ENCODE data around the gene RNF41. TPM values are rescaled to one million over a fixed set of nuclear protein-coding genes. Genes with fewer than 3 reads are reported as not detected.

Gene RNF41
- total and polyA plus RNA-seq, 2 of the 13 experiments (the other 11 are each of a cell fraction or from before 2014, with no cell fraction given) = 27.1 to 39.4 TPM

DNA sequence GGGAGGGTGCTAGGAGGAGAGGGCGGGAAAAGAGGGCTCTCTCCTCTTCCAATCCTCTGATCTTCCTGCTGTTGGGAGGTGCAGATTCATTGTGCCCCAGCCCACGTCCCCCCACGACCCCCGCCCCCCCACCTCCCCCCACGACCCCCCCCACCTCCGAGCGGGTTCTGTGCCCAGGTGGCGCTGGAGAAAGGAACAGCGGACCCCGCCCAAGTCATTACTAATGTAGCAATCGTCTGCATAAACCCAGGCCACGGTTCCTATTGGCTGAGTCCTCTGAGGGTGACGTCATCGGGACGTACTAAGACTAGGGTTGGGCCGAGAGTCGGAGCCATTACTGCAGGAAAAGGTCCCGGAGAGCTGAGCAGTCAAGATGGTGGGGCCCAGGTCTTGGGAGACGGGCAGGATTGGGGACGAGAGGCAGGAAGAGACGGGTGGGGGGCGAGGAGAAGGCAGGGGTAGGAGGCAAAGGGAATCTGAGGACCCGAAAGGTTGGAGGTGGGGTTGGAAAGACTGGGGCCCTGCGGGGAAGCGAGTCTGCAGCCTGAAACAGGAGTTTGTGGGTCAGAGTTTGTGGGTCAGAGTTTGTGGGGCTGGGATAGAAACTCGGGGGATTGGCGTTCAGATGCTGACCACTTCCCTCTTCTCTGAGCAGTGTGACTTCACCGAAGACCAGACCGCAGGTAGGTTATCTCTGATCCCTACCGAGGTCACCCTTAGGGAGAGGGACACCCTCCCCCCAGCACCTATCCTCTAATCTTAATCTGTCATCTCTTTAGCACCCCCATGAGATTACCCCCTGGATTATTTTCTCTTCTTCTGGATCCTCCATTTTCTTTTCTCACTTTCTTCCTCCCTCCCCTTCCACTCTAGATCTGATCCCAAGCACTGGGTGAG, 63.4 kb downstream of the RNF41 start, which contains the start of gene MYL6 (continued):
- TF ChIP-seq TAF1 (CRISPR knock-in tag; IDR thresholded peaks at IDR 0.05) (peak; percentile 86), ZNF3 (CRISPR knock-in tag; IDR thresholded peaks at IDR 0.05) (no peak), TCF7 (IDR thresholded peaks at IDR 0.05; ENCODE audit: low read depth) (no peak), ZNF224 (CRISPR knock-in tag; IDR thresholded peaks at IDR 0.05) (no peak), PAWR (CRISPR knock-in tag; IDR thresholded peaks at IDR 0.05; ENCODE audit: borderline replicate concordance) (no peak), ZNF510 (CRISPR knock-in tag; IDR thresholded peaks at IDR 0.05; ENCODE audit: low read depth) (no peak), NFATC3 (CRISPR knock-in tag; IDR thresholded peaks at IDR 0.05) (no peak), AGO2 (optimal IDR thresholded peaks at IDR 0.05; ENCODE audit: low read depth, low read length) (peak; percentile 82), KLF15 (CRISPR knock-in tag; IDR thresholded peaks at IDR 0.05; ENCODE audit: borderline replicate concordance) (no peak), KLF11 (CRISPR knock-in tag; IDR thresholded peaks at IDR 0.05) (peak; percentile 27; the same call in 1 of the 2 replicates), SAFB2 (CRISPR knock-in tag; IDR thresholded peaks at IDR 0.05; ENCODE audit: borderline replicate concordance, low read depth) (peak; percentile 34; the same call in 1 of the 2 replicates), ZBTB7B (CRISPR knock-in tag; IDR thresholded peaks at IDR 0.05) (no peak), NR2F2 (IDR thresholded peaks at IDR 0.05; ENCODE audit: borderline replicate concordance, low read depth) (peak; percentile 8; the same call in 1 of the 2 replicates), MEIS1 (CRISPR knock-in tag; IDR thresholded peaks at IDR 0.05; ENCODE audit: borderline replicate concordance) (0 out of 2 replicates have a peak, but pooled peaks have one; percentile 3), ZZZ3 (CRISPR knock-in tag; IDR thresholded peaks at IDR 0.05; ENCODE audit: borderline replicate concordance) (peak; percentile 31; the same call in 1 of the 2 replicates), EED (CRISPR knock-in tag; IDR thresholded peaks at IDR 0.05) (0 out of 2 replicates have a peak, but pooled peaks have one; percentile 44), ZNF577 (CRISPR knock-in tag; IDR thresholded peaks at IDR 0.05; ENCODE audit: borderline replicate concordance, low read depth) (no peak)
- TF ChIP-seq, protein P1, sequence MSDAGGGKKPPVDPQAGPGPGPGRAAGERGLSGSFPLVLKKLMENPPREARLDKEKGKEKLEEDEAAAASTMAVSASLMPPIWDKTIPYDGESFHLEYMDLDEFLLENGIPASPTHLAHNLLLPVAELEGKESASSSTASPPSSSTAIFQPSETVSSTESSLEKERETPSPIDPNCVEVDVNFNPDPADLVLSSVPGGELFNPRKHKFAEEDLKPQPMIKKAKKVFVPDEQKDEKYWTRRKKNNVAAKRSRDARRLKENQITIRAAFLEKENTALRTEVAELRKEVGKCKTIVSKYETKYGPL (CRISPR knock-in tag; IDR thresholded peaks at IDR 0.05) = no peak
- TF ChIP-seq, protein P2, sequence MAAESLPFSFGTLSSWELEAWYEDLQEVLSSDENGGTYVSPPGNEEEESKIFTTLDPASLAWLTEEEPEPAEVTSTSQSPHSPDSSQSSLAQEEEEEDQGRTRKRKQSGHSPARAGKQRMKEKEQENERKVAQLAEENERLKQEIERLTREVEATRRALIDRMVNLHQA (CRISPR knock-in tag; IDR thresholded peaks at IDR 0.05) = no peak
- TF ChIP-seq, protein P3, sequence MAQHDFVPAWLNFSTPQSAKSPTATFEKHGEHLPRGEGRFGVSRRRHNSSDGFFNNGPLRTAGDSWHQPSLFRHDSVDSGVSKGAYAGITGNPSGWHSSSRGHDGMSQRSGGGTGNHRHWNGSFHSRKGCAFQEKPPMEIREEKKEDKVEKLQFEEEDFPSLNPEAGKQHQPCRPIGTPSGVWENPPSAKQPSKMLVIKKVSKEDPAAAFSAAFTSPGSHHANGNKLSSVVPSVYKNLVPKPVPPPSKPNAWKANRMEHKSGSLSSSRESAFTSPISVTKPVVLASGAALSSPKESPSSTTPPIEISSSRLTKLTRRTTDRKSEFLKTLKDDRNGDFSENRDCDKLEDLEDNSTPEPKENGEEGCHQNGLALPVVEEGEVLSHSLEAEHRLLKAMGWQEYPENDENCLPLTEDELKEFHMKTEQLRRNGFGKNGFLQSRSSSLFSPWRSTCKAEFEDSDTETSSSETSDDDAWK (CRISPR knock-in tag; IDR thresholded peaks at IDR 0.05) = no peak
- TF ChIP-seq, protein P4, sequence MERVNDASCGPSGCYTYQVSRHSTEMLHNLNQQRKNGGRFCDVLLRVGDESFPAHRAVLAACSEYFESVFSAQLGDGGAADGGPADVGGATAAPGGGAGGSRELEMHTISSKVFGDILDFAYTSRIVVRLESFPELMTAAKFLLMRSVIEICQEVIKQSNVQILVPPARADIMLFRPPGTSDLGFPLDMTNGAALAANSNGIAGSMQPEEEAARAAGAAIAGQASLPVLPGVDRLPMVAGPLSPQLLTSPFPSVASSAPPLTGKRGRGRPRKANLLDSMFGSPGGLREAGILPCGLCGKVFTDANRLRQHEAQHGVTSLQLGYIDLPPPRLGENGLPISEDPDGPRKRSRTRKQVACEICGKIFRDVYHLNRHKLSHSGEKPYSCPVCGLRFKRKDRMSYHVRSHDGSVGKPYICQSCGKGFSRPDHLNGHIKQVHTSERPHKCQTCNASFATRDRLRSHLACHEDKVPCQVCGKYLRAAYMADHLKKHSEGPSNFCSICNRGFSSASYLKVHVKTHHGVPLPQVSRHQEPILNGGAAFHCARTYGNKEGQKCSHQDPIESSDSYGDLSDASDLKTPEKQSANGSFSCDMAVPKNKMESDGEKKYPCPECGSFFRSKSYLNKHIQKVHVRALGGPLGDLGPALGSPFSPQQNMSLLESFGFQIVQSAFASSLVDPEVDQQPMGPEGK (CRISPR knock-in tag; IDR thresholded peaks at IDR 0.05) = peak; percentile 66; the same call in 1 of the 2 replicates
- TF ChIP-seq, protein P5, sequence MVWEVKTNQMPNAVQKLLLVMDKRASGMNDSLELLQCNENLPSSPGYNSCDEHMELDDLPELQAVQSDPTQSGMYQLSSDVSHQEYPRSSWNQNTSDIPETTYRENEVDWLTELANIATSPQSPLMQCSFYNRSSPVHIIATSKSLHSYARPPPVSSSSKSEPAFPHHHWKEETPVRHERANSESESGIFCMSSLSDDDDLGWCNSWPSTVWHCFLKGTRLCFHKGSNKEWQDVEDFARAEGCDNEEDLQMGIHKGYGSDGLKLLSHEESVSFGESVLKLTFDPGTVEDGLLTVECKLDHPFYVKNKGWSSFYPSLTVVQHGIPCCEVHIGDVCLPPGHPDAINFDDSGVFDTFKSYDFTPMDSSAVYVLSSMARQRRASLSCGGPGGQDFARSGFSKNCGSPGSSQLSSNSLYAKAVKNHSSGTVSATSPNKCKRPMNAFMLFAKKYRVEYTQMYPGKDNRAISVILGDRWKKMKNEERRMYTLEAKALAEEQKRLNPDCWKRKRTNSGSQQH (CRISPR knock-in tag; IDR thresholded peaks at IDR 0.05; ENCODE audit: low read depth) = no peak

Data from HepG2 (cell line).